Measurements from ENCODE around the gene PLPPR3.

GRCh38 chr19:870314-870713, 48.6 kb upstream of the PLPPR3 start:
- no peak for TF ChIP-seq CTCF (IDR thresholded peaks at IDR 0.05)
- TF ChIP-seq POLR2A (IDR thresholded peaks at IDR 0.05): no peak

Data from thyroid gland (tissue), 4 donors.